H1 (cell line): ENCODE data around the gene LMO2. TPM values are rescaled to one million over a fixed set of nuclear protein-coding genes. Genes with fewer than 3 reads are reported as not detected.

Experiments
- CTCF ChIA-PET: fragments of 300-600 bp; sonication (Branson Sonifier 250); formaldehyde crosslinking; loops from one replicate; lab custom pipeline; 2021; ENCODE audit not compliant: partially characterized antibody; lab: Charles Lee
- POLR2A ChIA-PET: fragments of 300-600 bp; sonication (Branson Sonifier 250); formaldehyde crosslinking; loops from one replicate; lab custom pipeline; 2021; ENCODE audit warnings: inconsistent platforms; ENCODE audit not compliant: partially characterized antibody; lab: Charles Lee
- DNase-seq, 2 experiments: peaks; one replicate each; pipeline versions ENCODE4 v3.0.0 to v3.0.0-alpha.2; 2010 to 2022; ENCODE audit warnings: low spot score in 2 of 2, low read depth in 1 of 2, mixed read lengths in 1 of 2
- FAIRE-seq: peaks from 2 replicates; lab custom pipeline; 2011; peaks lifted over from hg19 to GRCh38; lab: Jason Lieb, UNC
- H2AFZ ChIP-seq: 2 replicates; pipeline ENCODE4 v1.8.1; 2012; ENCODE audit warnings: low read length, inconsistent platforms
- H2AK5ac ChIP-seq: 2 replicates; pipeline ENCODE4 v1.6.1; 2013; ENCODE audit warnings: low read depth, low read length
- H2BK120ac ChIP-seq: replicated peaks from 2 replicates; pipeline ENCODE3; 2013; ENCODE audit warnings: low read depth, low read length, inconsistent platforms
- H2BK12ac ChIP-seq: 2 replicates; pipeline ENCODE4 v1.6.1; 2013; ENCODE audit warnings: low read depth, low read length
- H2BK15ac ChIP-seq: 2 replicates; pipeline ENCODE4 v1.6.1; 2013; ENCODE audit warnings: low read length
- H2BK20ac ChIP-seq: 2 replicates; pipeline ENCODE4 v1.6.1; 2013; ENCODE audit warnings: low read length
- H2BK5ac ChIP-seq: 2 replicates; pipeline ENCODE4 v1.6.1; 2013; ENCODE audit warnings: low read depth, low read length
- H3K14ac ChIP-seq: 2 replicates; pipeline ENCODE4 v1.6.1; 2013; ENCODE audit warnings: inconsistent platforms; ENCODE audit not compliant: insufficient read length
- H3K18ac ChIP-seq: 2 replicates; pipeline ENCODE4 v1.6.1; 2013; ENCODE audit warnings: low read length; ENCODE audit errors: extremely low read depth
- H3K23ac ChIP-seq: 2 replicates; pipeline ENCODE4 v1.6.1; 2013; ENCODE audit warnings: inconsistent platforms; ENCODE audit not compliant: insufficient read length
- H3K23me2 ChIP-seq: 2 replicates; pipeline ENCODE4 v1.6.1; 2013; ENCODE audit warnings: low read depth, low read length
- H3K27ac ChIP-seq: 2 replicates; pipeline ENCODE4 v1.6.1; 2011; ENCODE audit warnings: low read depth, low read length, inconsistent platforms
- H3K27me3 ChIP-seq, 4 experiments: replicated peaks in 1 of 4; 1 replicate in 1 of 4; 2 replicates in 3 of 4; pipeline versions ENCODE4 v1.6.1 to v1.8.1; 2011 to 2013; ENCODE audit warnings: low read length in 3 of 4, mild to moderate bottlenecking in 3 of 4, inconsistent platforms in 2 of 4, mixed read lengths in 2 of 4, moderate library complexity in 1 of 4; ENCODE audit not compliant: control insufficient read depth in 3 of 4, insufficient read depth in 3 of 4; ENCODE audit errors: extremely low read depth in 1 of 4
- H3K36me3 ChIP-seq, 4 experiments: 2 replicates each; pipeline versions ENCODE4 v1.6.1 to v1.8.1; 2011 to 2013; ENCODE audit warnings: mild to moderate bottlenecking in 4 of 4, low read length in 3 of 4, moderate library complexity in 2 of 4, control low read depth in 1 of 4, inconsistent platforms in 1 of 4; ENCODE audit not compliant: insufficient read depth in 4 of 4, control insufficient read depth in 2 of 4
- H3K4ac ChIP-seq: replicated peaks from 2 replicates; pipeline ENCODE3; 2013; ENCODE audit warnings: low read length, low read depth, mixed read lengths, inconsistent platforms; ENCODE audit not compliant: insufficient read length
- H3K4me1 ChIP-seq, 4 experiments: replicated peaks in 1 of 4; 1 replicate in 1 of 4; 2 replicates in 3 of 4; pipeline versions ENCODE4 v1.6.1 to v1.8.1; 2011 to 2013; ENCODE audit warnings: low read length in 3 of 4, inconsistent platforms in 2 of 4, mixed read lengths in 1 of 4; ENCODE audit not compliant: insufficient read depth in 4 of 4, control insufficient read depth in 3 of 4
- H3K4me2 ChIP-seq, 2 experiments: 2 replicates each; pipeline versions ENCODE4 v1.6.1 to v1.8.1; 2011 to 2013; ENCODE audit warnings: low read depth in 2 of 2, low read length in 2 of 2, control low read depth in 1 of 2, inconsistent platforms in 1 of 2, mild to moderate bottlenecking in 1 of 2; ENCODE audit not compliant: insufficient read depth in 1 of 2
- H3K4me3 ChIP-seq, 4 experiments: fragments of 200-600, 300-600 bp in 1 of 4; sonication (generic), shearing (Covaris generic), sonication (Bioruptor Twin) in 1 of 4; 2 replicates each; pipeline versions ENCODE4 v1.5.1 to v1.8.1; 2011 to 2016; ENCODE audit warnings: low read length in 4 of 4, low read depth in 3 of 4, control low read depth in 2 of 4, inconsistent platforms in 2 of 4, mild to moderate bottlenecking in 2 of 4, mixed read lengths in 1 of 4, moderate library complexity in 1 of 4; ENCODE audit not compliant: insufficient read depth in 2 of 4; ENCODE audit errors: extremely low read depth in 1 of 4
- H3K56ac ChIP-seq: replicated peaks from 2 replicates; pipeline ENCODE3; 2013; ENCODE audit warnings: low read depth, mild to moderate bottlenecking, mixed read lengths, low read length, inconsistent platforms; ENCODE audit not compliant: insufficient read length
- H3K79me1 ChIP-seq: 2 replicates; pipeline ENCODE4 v1.6.1; 2013; ENCODE audit warnings: low read depth, low read length, control low read depth
- H3K79me2 ChIP-seq, 2 experiments: 2 replicates each; pipeline versions ENCODE4 v1.6.1 to v1.8.1; 2012 to 2013; ENCODE audit warnings: low read length in 2 of 2, mild to moderate bottlenecking in 2 of 2, inconsistent platforms in 1 of 2; ENCODE audit not compliant: insufficient read depth in 2 of 2, control insufficient read depth in 1 of 2
- H3K9ac ChIP-seq, 4 experiments: replicated peaks in 1 of 4; 1 replicate in 1 of 4; 2 replicates in 3 of 4; pipeline versions ENCODE4 v1.6.1 to v1.8.1; 2011 to 2013; ENCODE audit warnings: low read depth in 3 of 4, low read length in 3 of 4, control low read depth in 2 of 4, mild to moderate bottlenecking in 2 of 4, moderate library complexity in 2 of 4, inconsistent platforms in 1 of 4; ENCODE audit errors: extremely low read depth in 1 of 4
- H3K9me3 ChIP-seq, 2 experiments: 2 replicates each; pipeline versions ENCODE4 v1.6.1 to v1.8.1; 2012 to 2013; ENCODE audit warnings: mild to moderate bottlenecking in 2 of 2, moderate library complexity in 2 of 2, control low read depth in 1 of 2, inconsistent platforms in 1 of 2, low read depth in 1 of 2, low read length in 1 of 2, mixed read lengths in 1 of 2; ENCODE audit not compliant: insufficient read depth in 2 of 2
- H4K20me1 ChIP-seq, 2 experiments: replicated peaks in 1 of 2; 2 replicates each; pipeline versions ENCODE3 to v1.8.1; 2011 to 2013; ENCODE audit warnings: inconsistent platforms in 2 of 2, low read length in 2 of 2, mild to moderate bottlenecking in 1 of 2; ENCODE audit not compliant: insufficient read depth in 2 of 2, control insufficient read depth in 1 of 2
- H4K5ac ChIP-seq: 2 replicates; pipeline ENCODE4 v1.6.1; 2013; ENCODE audit warnings: low read length, low read depth, mixed read lengths, inconsistent platforms; ENCODE audit not compliant: insufficient read length
- H4K8ac ChIP-seq: 2 replicates; pipeline ENCODE4 v1.8.0; 2013; ENCODE audit warnings: mild to moderate bottlenecking, moderate library complexity, low read length, inconsistent platforms; ENCODE audit not compliant: insufficient read depth; ENCODE audit errors: extremely low read depth
- H4K91ac ChIP-seq: replicated peaks from 2 replicates; pipeline ENCODE3; 2013; ENCODE audit warnings: low read length, mixed read lengths, inconsistent platforms; ENCODE audit not compliant: insufficient read length
- ASH2L ChIP-seq: fragments of 200-600, 300-600 bp; sonication (generic); IDR thresholded peaks from one replicate; pipeline ENCODE4 v1.7.1; 2017; ENCODE audit warnings: low read length
- CEBPB ChIP-seq: IDR thresholded peaks from 2 replicates; pipeline ENCODE4 v1.6.1; 2012; ENCODE audit warnings: low read depth, low read length
- CHD2 ChIP-seq: IDR thresholded peaks from 2 replicates; pipeline ENCODE4 v1.6.1; 2012; ENCODE audit warnings: low read length, improper control_type of control experiment
- EZH2 ChIP-seq: fragments of 200-600 bp; sonication (generic); IDR thresholded peaks from 2 replicates; pipeline ENCODE4 v1.7.1; 2012; ENCODE audit warnings: low read depth, mild to moderate bottlenecking, moderate library complexity, low read length, inconsistent platforms; ENCODE audit not compliant: severe bottlenecking
- HDAC2 ChIP-seq, 2 experiments: fragments of 300-600 bp in 1 of 2; sonication (generic) in 1 of 2; IDR thresholded peaks; 2 replicates each; pipeline ENCODE4 v1.6.1; 2011 to 2012; ENCODE audit warnings: low read depth in 2 of 2, low read length in 2 of 2, mild to moderate bottlenecking in 2 of 2, moderate library complexity in 2 of 2, borderline replicate concordance in 1 of 2, inconsistent platforms in 1 of 2
- HDAC6 ChIP-seq: IDR thresholded peaks from one replicate; pipeline ENCODE4 v1.7.1; 2012; ENCODE audit warnings: low read depth, mild to moderate bottlenecking, inconsistent platforms, low read length, moderate library complexity
- JUN ChIP-seq: IDR thresholded peaks from 2 replicates; pipeline ENCODE4 v1.6.1; 2011; ENCODE audit warnings: low read depth, mild to moderate bottlenecking, improper control_type of control experiment, low read length
- POLR2A ChIP-seq, 2 experiments: IDR thresholded peaks; 1 replicate in 1 of 2; 2 replicates in 1 of 2; pipeline ENCODE4 v1.6.1; 2011; ENCODE audit warnings: low read depth in 2 of 2, low read length in 2 of 2, mild to moderate bottlenecking in 2 of 2; ENCODE audit errors: control extremely low read depth in 1 of 2
- RFX5 ChIP-seq: IDR thresholded peaks from 2 replicates; pipeline ENCODE4 v1.6.1; 2011; ENCODE audit warnings: low read depth, low read length, improper control_type of control experiment, borderline replicate concordance
- RNF2 ChIP-seq: fragments of 200-900, 300-1000 bp; sonication (generic); IDR thresholded peaks from 2 replicates; pipeline ENCODE4 v1.7.1; 2016; ENCODE audit warnings: borderline replicate concordance, low read depth, mild to moderate bottlenecking, antibody characterized with exemption, low read length; ENCODE audit not compliant: poor library complexity, severe bottlenecking; ENCODE audit errors: missing control alignments
- WGBS, 2 experiments: shearing (Covaris generic) in 1 of 2; methylation state at CpG; one replicate each; pipeline versions ENCODE4 v1.1.6 to v1.1.7; 2013 to 2015; ENCODE audit warnings: low lambda C conversion rate in 2 of 2, mixed read lengths in 2 of 2, inconsistent platforms in 1 of 2, low coverage in 1 of 2, missing lambda C conversion rate in 1 of 2; ENCODE audit not compliant: insufficient replicate concordance in 2 of 2, insufficient coverage in 1 of 2, insufficient read length in 1 of 2; ENCODE audit errors: extremely low coverage in 1 of 2, missing lambda C conversion rate in 1 of 2; 5-methylcytosine and 5-hydroxymethylcytosine counted together
- polyA plus RNA-seq, 7 experiments: library from polyadenylated mRNA; depleted of rRNA in 3 of 7; stranded (reverse) in 5 of 7; unstranded in 2 of 7; fragments of >200 nt in 5 of 7; fragments of 200-250 nt in 2 of 7; gene quantifications; 1 replicate in 5 of 7; 2 replicates in 1 of 7; 4 replicates in 1 of 7; pipeline versions ENCODE4 v1.2.1 to v1.2.3, GENCODE V29; 2011 to 2013; ENCODE audit warnings: missing spikeins in 2 of 7, mixed read lengths in 2 of 7
- total RNA-seq: library from RNA; stranded (reverse); fragmentation: NEBNext Ultra II Directional; extraction: Animal tissue kit (Norgen Biotek cat#: 25700); gene quantifications from 2 replicates; pipeline ENCODE4 v1.2.1, GENCODE V29; 2021
- TF ChIP-seq, protein P1 (sequence below): IDR thresholded peaks from 2 replicates; pipeline ENCODE4 v1.6.1; 2012; ENCODE audit warnings: low read length, inconsistent platforms
- TF ChIP-seq, protein P2 (sequence below): IDR thresholded peaks from 2 replicates; pipeline ENCODE4 v1.6.1; 2011; ENCODE audit warnings: low read depth, mild to moderate bottlenecking, low read length; ENCODE audit not compliant: insufficient read depth

LMO2 gene
- total and polyA plus RNA-seq, 2 of the 8 experiments (the other 6 are each of a cell fraction or from before 2014, with no cell fraction given), result 1.6 to 2.7 TPM

DNA sequence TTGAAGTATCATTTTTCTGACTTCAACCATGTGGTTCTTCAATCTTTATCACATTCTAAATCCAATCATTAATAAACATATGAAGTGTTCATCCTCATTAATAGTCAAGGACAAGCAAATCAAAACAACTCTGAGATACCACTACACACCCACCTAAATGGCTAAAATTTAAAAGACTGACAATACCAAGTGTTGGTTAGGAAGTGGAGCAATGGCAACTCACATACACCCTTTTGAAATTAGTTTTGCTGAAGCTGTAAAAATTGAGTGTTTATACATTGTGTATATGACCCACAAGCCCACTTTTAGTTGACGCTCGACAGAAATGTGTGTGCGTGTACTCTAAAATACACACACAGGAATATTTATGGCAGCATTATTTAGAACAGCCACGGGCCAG lies 36.7 kb upstream of the LMO2 start:
- Histone ChIP-seq H2BK15ac (no peak overlapping the region), H4K8ac (no peak overlapping the region), H3K18ac (no peak overlapping the region), H3K23me2 (no peaks in the 10 kb centered on the region), H2AFZ (no peak overlapping the region), H3K4me2 (no peak overlapping the region), H3K79me1 (no peaks in the 10 kb centered on the region), H3K23ac (no peak overlapping the region), H3K56ac (no peak overlapping the region), H2BK12ac (no peak overlapping the region), H4K20me1 (no peaks in the 10 kb centered on the region), H3K9me3 (no peaks in the 10 kb centered on the region), H3K27me3 (no peaks in the 10 kb centered on the region), H2BK20ac (no peak overlapping the region), H3K79me2 (no peaks in the 10 kb centered on the region), H2BK120ac (no peak overlapping the region), H4K5ac (no peak overlapping the region), H3K14ac (no peak overlapping the region), H3K27ac (no peak overlapping the region), H3K4me3 (no peak overlapping the region), H4K91ac (no peak overlapping the region), H2AK5ac (no peak overlapping the region), H2BK5ac (no peak overlapping the region), H3K4ac (no peak overlapping the region), H3K36me3 (no peaks in the 10 kb centered on the region), H3K4me1 (peaks cover 0 to 9% (median 4%) of the 10 kb centered on the region in 4 experiments; a peak in 2 of 7 replicates), H3K9ac (no peak overlapping the region)
- ChIA-PET POLR2A (no interaction called here), CTCF (interaction anchor here (1.5 to 2.7 kb wide), 3 partner anchors 12 to 71 kb away, joined by 3 to 10 read pairs (median 10); no protein-coding TSS in a partner anchor)
- DNase-seq (no peak), FAIRE-seq (no peak)
- WGBS, 2 experiments, result 90% methylated on average over 4 of the region's 4 CpGs; no CpG with 5 or more reads in 1 of the 2 experiments
- TF ChIP-seq POLR2A (IDR thresholded peaks at IDR 0.05; ENCODE audit: control extremely low read depth in 1 of 2, low read depth in 2 of 2, low read length in 2 of 2) (no peak), HDAC6 (no peak), CEBPB (no peak), JUN (no peak), CHD2 (no peak), RNF2 (no peak), EZH2 (no peak), ASH2L (no peak), RFX5 (no peak), HDAC2 (IDR thresholded peaks at IDR 0.05; ENCODE audit: borderline replicate concordance in 1 of 2, low read depth in 2 of 2, low read length in 2 of 2) (no peak)
- TF ChIP-seq, protein P1, sequence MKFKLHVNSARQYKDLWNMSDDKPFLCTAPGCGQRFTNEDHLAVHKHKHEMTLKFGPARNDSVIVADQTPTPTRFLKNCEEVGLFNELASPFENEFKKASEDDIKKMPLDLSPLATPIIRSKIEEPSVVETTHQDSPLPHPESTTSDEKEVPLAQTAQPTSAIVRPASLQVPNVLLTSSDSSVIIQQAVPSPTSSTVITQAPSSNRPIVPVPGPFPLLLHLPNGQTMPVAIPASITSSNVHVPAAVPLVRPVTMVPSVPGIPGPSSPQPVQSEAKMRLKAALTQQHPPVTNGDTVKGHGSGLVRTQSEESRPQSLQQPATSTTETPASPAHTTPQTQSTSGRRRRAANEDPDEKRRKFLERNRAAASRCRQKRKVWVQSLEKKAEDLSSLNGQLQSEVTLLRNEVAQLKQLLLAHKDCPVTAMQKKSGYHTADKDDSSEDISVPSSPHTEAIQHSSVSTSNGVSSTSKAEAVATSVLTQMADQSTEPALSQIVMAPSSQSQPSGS, result no peak
- TF ChIP-seq, protein P2, sequence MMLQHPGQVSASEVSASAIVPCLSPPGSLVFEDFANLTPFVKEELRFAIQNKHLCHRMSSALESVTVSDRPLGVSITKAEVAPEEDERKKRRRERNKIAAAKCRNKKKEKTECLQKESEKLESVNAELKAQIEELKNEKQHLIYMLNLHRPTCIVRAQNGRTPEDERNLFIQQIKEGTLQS, result no peak
